ENCODE results near the gene C10orf67.

C10orf67 gene

GRCh38 chr10:23230582-23230981 lies 114.0 kb downstream of the C10orf67 start:
- ATAC-seq, result no peak
- no peak for TF ChIP-seq CSDC2 (CRISPR knock-in tag; IDR thresholded peaks at IDR 0.05)
- TF ChIP-seq ARNTL (CRISPR knock-in tag; IDR thresholded peaks at IDR 0.05; ENCODE audit: borderline replicate concordance, low read depth), result no peak
- no peak for TF ChIP-seq TCF4 (CRISPR knock-in tag; IDR thresholded peaks at IDR 0.05; ENCODE audit: borderline replicate concordance)
- TF ChIP-seq POU6F1 (CRISPR knock-in tag; IDR thresholded peaks at IDR 0.05; ENCODE audit: borderline replicate concordance, low read depth), result no peak
- TF ChIP-seq ZNF565 (CRISPR knock-in tag; conservative IDR thresholded peaks at IDR 0.05; ENCODE audit: low read depth), result no peak
- no peak for TF ChIP-seq ISL1 (CRISPR knock-in tag; IDR thresholded peaks at IDR 0.05)
- no peak for TF ChIP-seq OSR1 (CRISPR knock-in tag; IDR thresholded peaks at IDR 0.05)

DNA sequence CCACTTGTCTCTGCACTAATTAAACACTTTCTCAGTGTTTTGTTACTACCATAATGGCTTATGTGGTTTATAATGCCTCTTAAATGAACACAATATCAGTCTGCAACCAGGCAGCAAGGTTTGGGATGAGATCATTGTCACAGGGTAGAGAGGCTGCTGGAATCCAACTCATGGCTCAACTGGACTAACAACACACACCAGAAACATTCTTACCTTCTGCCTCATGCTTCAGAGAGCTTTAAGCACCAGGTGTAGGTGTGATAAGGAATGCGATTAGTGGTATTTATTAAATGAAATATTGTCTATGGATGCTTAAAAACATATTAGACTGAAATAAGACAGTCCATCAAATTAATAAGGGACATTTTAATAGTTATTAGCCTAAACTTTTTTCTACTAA lies 127.1 kb downstream of the C10orf67 start:
- ATAC-seq, result no peak
- TF ChIP-seq, protein P1, sequence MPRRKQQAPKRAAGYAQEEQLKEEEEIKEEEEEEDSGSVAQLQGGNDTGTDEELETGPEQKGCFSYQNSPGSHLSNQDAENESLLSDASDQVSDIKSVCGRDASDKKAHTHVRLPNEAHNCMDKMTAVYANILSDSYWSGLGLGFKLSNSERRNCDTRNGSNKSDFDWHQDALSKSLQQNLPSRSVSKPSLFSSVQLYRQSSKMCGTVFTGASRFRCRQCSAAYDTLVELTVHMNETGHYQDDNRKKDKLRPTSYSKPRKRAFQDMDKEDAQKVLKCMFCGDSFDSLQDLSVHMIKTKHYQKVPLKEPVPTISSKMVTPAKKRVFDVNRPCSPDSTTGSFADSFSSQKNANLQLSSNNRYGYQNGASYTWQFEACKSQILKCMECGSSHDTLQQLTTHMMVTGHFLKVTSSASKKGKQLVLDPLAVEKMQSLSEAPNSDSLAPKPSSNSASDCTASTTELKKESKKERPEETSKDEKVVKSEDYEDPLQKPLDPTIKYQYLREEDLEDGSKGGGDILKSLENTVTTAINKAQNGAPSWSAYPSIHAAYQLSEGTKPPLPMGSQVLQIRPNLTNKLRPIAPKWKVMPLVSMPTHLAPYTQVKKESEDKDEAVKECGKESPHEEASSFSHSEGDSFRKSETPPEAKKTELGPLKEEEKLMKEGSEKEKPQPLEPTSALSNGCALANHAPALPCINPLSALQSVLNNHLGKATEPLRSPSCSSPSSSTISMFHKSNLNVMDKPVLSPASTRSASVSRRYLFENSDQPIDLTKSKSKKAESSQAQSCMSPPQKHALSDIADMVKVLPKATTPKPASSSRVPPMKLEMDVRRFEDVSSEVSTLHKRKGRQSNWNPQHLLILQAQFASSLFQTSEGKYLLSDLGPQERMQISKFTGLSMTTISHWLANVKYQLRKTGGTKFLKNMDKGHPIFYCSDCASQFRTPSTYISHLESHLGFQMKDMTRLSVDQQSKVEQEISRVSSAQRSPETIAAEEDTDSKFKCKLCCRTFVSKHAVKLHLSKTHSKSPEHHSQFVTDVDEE (CRISPR knock-in tag; IDR thresholded peaks at IDR 0.05), result no peak
- TF ChIP-seq, protein P2, sequence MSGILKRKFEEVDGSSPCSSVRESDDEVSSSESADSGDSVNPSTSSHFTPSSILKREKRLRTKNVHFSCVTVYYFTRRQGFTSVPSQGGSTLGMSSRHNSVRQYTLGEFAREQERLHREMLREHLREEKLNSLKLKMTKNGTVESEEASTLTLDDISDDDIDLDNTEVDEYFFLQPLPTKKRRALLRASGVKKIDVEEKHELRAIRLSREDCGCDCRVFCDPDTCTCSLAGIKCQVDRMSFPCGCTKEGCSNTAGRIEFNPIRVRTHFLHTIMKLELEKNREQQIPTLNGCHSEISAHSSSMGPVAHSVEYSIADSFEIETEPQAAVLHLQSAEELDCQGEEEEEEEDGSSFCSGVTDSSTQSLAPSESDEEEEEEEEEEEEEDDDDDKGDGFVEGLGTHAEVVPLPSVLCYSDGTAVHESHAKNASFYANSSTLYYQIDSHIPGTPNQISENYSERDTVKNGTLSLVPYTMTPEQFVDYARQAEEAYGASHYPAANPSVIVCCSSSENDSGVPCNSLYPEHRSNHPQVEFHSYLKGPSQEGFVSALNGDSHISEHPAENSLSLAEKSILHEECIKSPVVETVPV (CRISPR knock-in tag; IDR thresholded peaks at IDR 0.05), result no peak
- TF ChIP-seq PPARA (CRISPR knock-in tag; IDR thresholded peaks at IDR 0.05; ENCODE audit: borderline replicate concordance) (no peak), ZFP3 (CRISPR knock-in tag; IDR thresholded peaks at IDR 0.05) (no peak), ZFP30 (CRISPR knock-in tag; IDR thresholded peaks at IDR 0.05) (no peak), BACH2 (CRISPR knock-in tag; IDR thresholded peaks at IDR 0.05; ENCODE audit: borderline replicate concordance) (no peak), PATZ1 (CRISPR knock-in tag; IDR thresholded peaks at IDR 0.05; ENCODE audit: borderline replicate concordance) (no peak), ZNF8 (CRISPR knock-in tag; IDR thresholded peaks at IDR 0.05) (no peak), ESRRG (CRISPR knock-in tag; IDR thresholded peaks at IDR 0.05) (no peak)

DNA sequence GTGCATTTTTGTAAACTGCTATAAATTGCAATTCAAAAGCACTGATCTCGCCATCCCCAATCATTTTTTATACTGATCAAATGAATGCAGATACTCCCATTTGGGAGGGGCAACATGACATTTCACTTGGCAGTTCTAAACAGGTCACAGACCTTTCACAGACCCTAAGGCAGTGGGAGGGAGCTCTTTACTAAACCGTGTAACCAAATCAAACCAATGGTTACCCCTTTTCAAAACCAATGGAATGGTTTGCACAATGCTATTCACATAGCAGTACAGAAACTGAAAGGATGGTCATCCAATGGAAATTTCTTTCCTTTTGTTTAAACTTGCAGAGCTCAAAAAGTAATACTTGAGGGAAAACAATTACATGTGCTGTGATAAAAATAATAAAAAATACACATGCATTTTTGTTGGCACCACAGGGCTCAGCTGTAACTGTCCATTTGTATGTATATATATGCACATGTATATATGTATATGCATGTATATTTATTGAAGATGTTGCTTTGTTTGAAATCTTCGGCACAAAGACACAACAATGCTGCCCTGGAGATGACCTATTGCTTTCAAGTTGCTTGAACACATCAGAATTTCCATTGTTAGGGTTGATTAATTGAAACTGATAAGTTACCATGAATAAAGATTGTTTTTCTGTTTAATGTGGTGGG lies 138.5 kb downstream of the C10orf67 start:
- TF ChIP-seq RARB (CRISPR knock-in tag; IDR thresholded peaks at IDR 0.05) (no peak), ZNF8 (CRISPR knock-in tag; IDR thresholded peaks at IDR 0.05) (no peak)
- no peak for ATAC-seq

DNA sequence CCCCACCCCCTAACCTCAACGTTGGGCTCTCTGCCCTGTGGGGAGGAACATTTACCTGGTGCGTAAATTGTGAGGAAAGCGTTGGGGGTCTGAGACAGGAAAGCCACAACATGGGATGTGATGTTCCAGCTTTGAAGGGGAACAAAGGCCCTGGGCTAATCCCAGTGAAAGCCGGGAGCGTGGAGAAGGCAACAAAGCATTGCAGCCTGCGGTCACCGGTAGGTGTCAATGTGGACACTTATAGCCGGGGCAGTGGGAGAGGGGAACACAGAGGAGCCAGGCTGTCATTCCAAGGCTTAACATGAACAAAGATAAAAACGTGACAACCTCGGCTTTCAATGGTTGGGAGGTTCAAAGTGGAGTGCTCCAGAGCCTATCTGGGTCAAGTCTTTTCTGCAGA lies 139.8 kb downstream of the C10orf67 start:
- ATAC-seq, result no peak
- TF ChIP-seq, protein P1 (CRISPR knock-in tag; IDR thresholded peaks at IDR 0.05), result no peak
- TF ChIP-seq ZNF8 (CRISPR knock-in tag; IDR thresholded peaks at IDR 0.05), result no peak
- no peak for TF ChIP-seq ESRRG (CRISPR knock-in tag; IDR thresholded peaks at IDR 0.05)
- TF ChIP-seq PPARA (CRISPR knock-in tag; IDR thresholded peaks at IDR 0.05; ENCODE audit: borderline replicate concordance), result no peak
- TF ChIP-seq RARB (CRISPR knock-in tag; IDR thresholded peaks at IDR 0.05), result no peak
- TF ChIP-seq ZFP3 (CRISPR knock-in tag; IDR thresholded peaks at IDR 0.05), result no peak
- no peak for TF ChIP-seq SNAI2 (CRISPR knock-in tag; IDR thresholded peaks at IDR 0.05)
- TF ChIP-seq BACH2 (CRISPR knock-in tag; IDR thresholded peaks at IDR 0.05; ENCODE audit: borderline replicate concordance), result no peak
- TF ChIP-seq OSR1 (CRISPR knock-in tag; IDR thresholded peaks at IDR 0.05), result no peak
- TF ChIP-seq CSDC2 (CRISPR knock-in tag; IDR thresholded peaks at IDR 0.05), result no peak
- TF ChIP-seq TCF4 (CRISPR knock-in tag; IDR thresholded peaks at IDR 0.05; ENCODE audit: borderline replicate concordance), result no peak
- TF ChIP-seq, protein P3, sequence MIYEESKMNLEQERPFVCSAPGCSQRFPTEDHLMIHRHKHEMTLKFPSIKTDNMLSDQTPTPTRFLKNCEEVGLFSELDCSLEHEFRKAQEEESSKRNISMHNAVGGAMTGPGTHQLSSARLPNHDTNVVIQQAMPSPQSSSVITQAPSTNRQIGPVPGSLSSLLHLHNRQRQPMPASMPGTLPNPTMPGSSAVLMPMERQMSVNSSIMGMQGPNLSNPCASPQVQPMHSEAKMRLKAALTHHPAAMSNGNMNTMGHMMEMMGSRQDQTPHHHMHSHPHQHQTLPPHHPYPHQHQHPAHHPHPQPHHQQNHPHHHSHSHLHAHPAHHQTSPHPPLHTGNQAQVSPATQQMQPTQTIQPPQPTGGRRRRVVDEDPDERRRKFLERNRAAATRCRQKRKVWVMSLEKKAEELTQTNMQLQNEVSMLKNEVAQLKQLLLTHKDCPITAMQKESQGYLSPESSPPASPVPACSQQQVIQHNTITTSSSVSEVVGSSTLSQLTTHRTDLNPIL (CRISPR knock-in tag; IDR thresholded peaks at IDR 0.05; ENCODE audit: low read depth), result no peak
- no peak for TF ChIP-seq ZNF70 (CRISPR knock-in tag; IDR thresholded peaks at IDR 0.05)
- TF ChIP-seq, protein P2 (CRISPR knock-in tag; IDR thresholded peaks at IDR 0.05), result no peak
- TF ChIP-seq ZC3H10 (CRISPR knock-in tag; IDR thresholded peaks at IDR 0.05), result no peak
